HUDEP-2 (cell line): ENCODE measurements around the gene HYAL3.

Experiments used
- DNase-seq, 76 experiments: peaks; one replicate each; lab custom pipeline; 2025; ENCODE audit not compliant: unreplicated experiment in 76 of 76; lab: John Stamatoyannopoulos, UW

HYAL3 gene

DNA sequence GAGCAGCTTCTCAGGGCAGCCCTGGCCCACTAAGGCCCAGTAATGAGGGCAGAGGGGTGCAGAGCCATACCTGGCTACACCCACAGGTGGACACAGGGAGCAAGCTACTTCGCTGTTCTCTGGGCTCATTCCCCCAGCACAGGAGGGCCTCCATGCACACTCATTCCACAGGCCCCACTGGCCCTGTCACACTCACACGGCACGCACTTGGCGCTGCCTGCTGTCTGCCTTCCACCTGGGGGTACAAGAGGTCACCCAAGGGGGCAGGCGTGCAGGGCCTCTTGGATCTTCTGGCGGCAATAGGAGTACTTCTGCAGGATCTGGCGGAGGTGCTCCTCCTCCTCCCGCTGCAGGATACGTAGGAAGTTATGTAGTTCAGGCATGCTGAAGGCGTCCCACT is 31.1 kb upstream of the HYAL3 start:
- DNase-seq: no peak

DNA sequence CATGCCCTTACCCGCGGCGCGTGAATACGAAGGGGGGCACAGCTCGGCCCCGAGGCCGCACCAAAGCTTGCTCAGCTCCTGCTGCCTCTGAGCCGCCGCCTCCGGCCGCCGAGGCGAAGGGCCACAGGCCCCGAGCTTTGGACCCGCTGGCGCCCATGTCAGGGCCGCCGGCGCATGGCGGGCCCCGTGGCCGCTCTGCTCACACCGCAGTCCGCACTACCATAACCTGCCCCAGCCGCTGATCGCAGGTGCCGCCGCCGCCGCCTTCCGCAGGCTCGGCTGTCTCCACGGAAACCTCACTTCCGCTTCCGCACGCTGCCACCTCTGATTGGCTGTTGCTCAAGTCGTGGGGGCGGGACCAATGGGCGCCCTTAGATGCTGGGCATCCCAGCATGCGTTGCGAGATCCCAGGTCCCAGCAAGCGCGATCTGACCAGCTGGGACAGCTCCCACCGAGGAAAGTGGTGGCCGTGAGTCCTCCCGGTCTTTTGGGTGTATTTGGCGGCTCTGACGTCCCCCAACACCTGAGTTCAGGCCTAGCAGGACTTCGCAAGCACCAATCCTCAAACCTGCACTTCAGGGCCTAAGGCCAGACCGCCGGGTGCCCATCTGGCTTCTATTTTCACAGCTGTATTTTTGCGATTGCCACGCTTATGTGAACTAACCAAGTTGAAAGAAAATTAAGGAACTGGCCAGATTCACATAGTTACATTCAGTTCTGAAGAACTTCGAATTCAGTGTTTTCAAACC is 28.9 kb upstream of the HYAL3 start, which contains the start of gene TUSC2:
TSS of gene TUSC2 (minus strand) at position 281 of the 749 bp plus-strand sequence. CDS start at position 157, 124 bp downstream.
- peak in 74 of 76 experiments; percentile 49 to 95 (median 89) for DNase-seq

DNA sequence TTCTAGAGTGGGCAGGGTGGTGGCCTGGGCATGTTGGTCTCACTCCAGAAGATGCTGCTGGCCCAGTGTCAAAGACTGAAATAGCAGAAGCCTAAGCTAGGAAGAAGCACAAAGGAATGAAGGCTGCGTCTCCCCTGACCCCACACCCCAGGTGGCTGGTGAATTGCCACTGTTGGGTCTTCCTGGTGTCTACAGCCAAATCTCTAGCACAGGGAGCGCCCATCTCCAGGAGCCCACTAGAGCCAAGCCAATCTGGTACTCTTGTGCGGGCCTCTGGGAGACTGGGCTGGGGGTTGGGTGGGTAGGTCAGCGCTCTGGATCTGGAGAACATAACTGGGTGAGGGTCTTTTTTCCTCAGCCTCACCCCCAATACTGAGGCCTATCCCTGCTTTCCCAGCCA is 27.9 kb upstream of the HYAL3 start:
- no peak for DNase-seq

DNA sequence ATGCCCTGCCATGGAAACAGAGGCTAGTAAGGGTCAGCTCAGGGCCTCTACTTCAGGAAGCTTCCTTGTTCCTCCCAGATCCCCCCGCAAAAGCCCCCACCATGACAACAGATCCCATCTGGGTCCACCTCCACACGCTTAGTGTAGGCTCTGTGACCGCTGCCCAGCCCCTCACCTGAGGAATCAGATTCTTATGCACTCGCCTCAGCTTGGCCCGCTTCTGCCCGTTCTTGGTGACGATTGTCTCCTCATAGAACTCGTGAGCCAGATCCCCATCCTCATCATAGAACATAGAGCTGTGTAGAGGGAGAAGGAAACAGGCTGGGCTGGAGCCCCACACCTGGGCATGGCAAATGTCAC is 27.0 kb upstream of the HYAL3 start:
- DNase-seq: no peak

DNA sequence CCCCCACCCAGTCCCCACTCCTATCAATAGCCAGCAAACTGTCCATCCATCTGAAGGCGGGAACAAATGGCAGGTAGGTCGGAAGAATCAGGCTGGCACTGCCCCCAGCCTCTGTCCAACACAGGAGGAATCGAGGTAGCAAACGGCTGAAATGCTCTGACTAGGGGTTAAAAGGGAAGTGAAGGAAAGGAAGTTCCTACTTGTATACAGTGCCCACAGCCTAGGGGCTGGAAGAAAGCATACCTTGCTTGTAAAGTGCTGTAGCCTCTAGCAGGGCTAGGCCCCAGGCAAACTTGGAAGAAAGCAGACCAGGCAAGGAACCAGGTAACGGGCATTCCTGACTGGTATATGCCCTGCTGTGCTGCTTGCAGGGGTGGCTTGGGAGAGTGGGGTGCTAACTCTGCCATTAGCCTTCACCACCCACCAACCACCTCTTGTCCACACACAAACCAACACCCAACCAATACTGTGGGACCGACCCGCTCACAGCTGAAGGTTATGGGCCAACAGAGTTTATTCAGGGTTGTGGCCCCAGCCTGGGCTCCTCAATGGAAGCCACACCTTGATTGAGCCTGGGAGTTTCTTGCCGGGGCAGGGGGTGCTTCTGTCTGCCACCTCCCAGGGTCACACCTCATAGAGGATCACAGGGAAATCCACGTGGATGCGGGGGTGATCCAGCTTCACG is 26.4 kb upstream of the HYAL3 start:
- DNase-seq: no peak

DNA sequence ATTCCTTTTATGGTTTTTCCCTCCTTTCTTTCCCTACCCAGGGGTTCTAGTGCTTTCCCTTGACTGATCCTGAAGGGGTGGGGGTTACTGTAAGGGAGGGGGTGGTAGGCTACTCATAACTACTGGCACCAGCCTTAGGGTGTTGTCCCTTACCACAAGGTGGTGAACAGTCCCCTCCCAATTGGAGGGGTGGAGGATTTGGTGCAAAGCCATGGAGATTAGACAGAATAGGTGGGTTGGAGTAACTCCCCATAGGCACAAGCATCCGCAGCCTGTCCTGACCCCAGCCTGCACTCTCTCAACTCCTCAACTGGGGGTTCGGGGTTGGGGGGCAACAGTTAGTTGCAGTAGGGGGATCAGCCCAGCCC is 25.9 kb upstream of the HYAL3 start:
- DNase-seq: peak in 14 of 76 experiments; percentile 11 to 51 (median 22)

DNA sequence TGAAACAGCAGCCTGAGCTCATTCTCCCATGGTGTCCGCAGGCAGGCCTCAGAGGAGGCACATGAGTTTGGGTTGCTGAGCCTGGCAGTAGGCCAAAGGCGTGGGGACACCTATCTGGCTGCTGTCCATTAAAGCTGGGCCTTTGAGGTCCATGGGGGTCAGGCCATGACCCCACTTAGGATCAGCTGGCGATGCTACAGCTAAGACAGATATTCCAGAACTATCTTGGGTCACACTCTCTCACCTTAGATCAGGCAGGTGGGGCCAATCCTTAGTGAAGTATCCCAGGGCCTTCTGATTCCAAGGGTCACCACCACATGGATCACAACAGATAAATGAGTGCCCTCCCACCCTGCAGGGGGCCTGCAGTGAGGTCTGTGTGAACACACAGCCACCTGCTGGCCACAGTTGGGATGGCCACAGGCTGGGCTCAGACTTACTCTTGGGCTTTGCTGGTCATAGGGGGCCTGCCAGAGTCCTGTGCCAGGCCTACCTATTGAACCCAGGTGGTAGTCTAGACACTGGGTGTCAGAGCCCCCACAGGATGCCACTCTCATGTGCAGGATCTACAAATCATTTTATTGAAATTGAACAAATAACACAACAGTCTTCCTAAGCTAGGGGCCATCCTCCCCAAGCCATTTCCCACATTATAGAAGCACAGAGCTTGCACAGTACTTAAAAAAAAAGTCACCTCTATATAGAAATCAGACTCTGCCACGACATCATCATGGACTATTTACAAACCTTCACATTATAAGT is 25.3 kb upstream of the HYAL3 start:
- DNase-seq: peak in 56 of 76 experiments; percentile 2 to 79 (median 49)

DNA sequence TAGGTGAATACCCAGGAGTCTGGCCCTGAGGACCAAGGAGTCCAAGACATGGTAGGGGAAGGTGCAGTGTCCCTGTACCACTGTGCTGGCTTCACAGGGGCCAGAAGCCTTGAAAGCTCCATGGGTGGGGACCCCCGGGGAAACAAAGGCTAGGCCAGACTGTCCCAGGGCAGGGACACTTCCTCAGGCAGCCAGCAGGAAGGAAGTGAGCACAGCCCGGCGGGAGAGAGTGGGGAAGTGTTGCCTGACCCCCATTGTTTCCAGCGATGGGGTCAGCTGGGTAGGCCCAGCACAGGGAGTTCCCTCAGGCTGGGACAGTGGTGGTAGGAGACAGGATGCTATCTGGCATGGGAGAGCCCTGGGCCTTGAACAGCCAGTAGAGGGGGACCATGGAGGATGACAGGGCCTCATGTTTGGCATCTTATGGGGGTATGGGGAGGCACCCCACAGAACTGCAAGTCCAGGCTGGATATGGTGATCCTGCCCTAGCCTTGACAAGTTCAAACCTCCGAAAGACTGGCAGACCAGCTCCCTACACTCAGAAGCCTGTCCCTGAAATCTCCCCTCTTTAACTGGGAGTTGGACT is 24.5 kb upstream of the HYAL3 start:
- no peak for DNase-seq

DNA sequence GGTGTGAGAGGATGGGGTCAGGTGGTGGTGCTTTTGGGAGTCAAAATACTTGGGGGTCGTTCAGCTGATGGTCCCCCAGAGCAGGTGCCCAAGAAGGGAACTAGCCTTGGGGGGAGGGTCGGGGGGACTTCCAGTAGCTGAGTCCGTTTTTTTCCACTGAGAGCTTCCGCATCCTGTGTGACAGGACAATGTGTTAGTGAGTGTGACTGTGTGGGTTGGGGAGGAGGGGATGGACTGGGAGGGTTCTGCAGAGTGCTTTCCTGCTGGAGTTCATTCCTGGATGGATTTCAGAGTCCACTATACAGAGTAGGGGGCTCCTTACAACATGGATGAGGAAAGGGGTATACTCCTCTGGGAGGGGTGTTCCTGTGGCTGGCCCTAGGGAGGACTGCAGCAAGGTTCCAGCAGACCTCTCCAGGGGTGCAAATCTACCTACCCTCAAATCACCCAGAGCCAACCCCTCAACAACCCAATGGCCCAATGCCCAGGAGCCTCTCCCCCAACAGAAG is 23.9 kb upstream of the HYAL3 start:
- no peak for DNase-seq

DNA sequence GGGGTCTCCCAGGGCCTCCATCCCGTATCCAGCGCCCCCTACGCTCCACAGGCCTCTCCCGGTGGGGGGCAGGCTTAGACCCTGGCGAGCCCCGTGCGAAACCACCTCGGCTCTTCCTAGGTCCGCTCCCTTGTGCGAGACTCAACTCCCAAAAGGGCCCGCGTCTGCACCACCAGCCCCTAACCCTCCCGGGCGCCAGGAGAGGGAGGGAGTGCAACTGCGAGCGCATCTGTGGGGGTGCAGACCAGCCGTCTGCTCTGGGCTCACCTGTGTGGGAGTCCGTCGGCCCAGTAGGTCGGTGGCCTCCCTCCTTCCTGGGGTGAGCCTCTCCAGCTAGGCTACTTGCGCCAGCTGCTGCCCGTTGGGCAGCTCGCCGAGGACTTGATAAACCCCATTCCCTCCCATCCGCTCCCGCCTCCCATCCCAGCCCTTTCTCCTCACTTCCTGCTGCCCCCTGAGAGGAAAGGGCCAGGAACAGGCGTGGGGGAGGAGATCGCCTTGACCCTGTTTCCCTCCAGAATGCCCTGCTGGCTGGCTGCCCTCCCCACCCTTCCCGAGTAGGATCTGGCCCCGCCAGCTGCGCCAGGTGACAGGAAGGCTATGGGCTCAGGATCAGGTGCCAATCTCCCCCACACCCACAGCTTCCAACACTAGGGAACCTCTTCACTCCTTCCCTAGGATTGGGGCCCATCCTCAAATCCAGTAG is 23.3 kb upstream of the HYAL3 start, which contains the start of gene HYAL2:
TSS of gene HYAL2 (minus strand) at position 360 of the 706 bp plus-strand sequence. CDS start 2,256 bp downstream, outside the sequence.
- no peak for DNase-seq

DNA sequence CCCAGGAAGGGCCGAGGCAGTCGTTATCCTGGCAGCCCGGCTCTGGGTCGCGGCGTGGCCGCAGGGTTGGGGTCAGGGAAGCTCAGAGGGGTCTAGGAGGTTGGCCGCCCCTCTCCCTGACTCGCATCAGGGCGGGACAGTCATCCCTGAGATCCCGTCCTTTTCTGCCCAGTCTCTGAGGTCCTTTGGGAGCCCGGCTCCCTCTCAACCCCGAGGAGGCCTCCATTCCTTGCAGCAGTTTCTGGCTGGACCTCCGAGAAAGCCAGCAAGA is 22.8 kb upstream of the HYAL3 start:
- no peak for DNase-seq

DNA sequence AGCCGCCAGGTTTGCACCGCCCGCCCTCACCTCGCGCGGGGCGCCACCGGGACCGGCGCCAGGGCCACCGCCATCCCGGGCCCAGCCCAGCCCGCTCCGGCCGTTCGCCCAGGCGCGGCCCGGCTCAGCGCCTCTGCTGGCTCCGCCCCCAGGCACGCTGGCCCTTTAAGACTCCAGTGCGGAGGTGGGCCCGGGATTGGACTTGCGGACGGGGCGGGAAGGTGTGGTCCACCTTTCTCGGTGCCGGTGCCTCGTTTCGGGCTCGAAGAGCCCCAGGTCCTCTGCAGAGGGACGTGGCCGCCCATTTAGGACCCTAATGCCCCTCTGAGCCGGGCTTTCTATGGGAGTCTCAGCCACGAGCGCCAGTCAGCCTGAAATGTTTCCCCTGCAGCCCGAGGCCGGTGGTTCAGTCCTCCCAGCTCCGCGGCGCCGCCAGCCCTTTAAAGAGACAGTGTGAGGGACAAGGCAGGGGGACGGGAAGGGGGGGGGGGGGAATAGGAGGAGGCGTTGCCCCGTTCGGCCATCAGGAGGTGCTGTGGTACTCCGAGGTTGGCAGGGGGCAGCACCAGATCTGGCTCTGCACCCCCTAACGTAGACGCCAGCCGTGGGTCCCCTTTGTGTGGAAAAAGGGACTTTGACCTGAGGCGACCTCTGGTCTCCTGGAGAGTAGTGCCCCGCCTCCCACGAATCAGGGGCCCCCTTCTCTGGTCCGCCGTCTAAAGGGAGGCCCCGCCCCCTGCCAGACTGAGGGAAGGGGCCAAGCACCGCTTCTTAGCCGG is 22.3 kb upstream of the HYAL3 start:
- DNase-seq: peak in 73 of 76 experiments; percentile 18 to 99 (median 77)

DNA sequence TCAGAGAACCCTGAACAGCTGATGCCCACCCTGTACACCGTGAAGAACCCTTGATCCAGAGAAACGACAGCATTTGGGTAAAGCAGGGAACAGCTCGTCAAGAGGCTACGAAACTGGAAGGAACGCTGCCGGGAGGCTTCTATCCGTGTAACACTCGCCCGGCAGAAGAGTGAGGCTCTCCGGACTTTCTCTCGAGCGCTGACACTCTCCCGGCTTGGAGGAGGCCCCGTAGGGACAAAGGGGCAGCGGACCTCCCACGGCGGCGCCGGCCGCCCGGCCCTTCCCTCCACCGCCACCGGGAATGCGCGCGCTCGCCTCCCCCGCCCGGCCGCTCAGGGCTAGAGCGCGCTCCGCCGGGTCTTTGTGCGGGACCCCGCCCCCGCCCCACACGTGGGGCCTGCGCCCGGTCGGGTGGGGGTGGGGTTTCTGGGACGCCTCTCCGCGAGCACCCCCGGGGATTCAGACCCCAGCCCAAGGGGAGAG is 21.7 kb upstream of the HYAL3 start:
- DNase-seq: peak in 48 of 76 experiments; percentile 32 to 82 (median 64)

DNA sequence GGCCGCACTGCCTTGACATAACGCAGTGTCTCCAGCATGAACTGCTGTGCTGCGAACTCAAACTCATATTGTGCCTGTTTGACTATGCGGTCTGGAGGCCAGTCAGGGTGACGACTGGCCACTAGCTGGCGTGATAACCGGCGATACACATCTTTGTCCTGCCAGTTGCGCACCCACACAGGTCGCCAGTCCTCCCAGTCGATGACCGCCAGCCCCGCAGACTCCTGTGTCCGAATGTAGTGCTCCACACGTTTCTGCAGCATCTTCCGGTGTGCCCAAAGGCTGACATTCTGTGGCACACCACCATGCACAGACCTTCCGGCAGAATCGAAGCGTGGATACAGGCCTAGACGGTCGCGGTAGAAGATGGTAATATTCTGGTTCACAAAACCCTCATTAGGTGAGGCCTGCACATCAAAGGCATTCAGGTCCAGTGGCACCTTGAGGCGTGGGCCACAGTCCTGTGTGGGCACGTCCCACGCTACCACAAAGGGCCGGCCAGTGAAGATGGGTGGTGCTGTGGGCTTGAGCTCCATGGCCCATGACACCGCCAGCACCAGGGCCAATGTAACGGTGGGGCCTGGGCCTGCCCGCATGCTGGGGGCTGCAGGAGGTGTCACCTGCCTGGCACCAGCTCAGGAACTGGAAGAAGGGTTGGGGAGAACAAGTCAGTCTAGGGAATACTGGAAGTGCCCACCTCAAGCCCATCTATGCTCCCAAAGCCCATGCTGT is 20.9 kb upstream of the HYAL3 start:
- DNase-seq: no peak

DNA sequence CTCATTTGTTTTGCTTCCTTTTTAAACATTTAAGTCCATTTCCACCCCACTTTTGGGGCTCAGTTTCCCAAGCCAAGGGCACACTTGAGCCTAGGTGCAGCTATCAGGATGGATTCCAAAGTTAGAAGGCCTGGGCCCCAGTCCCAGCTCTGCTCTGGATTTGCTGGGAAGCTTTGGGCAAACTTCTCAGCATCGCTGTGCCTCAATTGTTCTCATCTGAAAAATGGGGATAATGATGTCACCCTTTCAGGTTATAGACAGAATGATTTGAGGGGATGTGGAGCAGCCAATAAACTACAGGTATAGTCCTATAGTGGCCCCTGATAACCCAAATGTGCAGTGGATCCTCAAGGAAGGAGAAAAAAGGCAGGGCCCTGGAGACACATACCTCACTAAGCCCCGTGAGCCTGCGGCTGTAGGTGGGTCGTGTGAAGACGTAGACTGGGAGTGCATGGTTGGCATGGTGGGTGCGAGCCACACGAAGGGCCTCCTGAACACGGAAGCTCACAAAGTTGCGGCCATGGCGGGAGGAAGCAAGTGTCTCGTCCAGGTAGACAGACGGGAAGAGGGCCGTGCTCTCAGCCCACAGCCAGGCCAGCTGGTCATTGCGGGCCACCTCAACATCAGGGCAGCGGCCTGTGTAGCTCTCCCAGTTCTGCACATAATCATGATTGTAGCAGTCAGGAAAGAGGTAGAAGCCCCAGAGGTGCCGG is 20.1 kb upstream of the HYAL3 start:
- DNase-seq: no peak

DNA sequence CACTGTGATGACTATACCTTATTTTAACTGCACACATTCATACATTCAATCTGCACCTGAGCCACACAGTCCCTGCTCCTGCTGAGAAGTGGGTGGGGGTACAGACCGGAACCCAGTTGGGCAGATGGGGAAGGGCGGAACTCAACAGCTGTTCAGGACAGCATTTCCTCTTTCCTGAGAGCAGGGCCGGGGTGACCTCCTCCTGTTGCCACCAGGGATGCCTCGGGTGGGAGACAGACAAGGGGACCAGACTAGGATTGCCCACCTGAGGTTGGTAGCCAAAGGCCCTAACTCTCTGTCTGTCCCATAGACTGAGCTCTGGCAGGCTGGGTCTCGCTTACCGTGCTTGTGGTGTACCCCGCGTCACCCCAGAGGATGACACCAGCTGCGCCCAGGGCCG is 19.4 kb upstream of the HYAL3 start:
- no peak for DNase-seq

DNA sequence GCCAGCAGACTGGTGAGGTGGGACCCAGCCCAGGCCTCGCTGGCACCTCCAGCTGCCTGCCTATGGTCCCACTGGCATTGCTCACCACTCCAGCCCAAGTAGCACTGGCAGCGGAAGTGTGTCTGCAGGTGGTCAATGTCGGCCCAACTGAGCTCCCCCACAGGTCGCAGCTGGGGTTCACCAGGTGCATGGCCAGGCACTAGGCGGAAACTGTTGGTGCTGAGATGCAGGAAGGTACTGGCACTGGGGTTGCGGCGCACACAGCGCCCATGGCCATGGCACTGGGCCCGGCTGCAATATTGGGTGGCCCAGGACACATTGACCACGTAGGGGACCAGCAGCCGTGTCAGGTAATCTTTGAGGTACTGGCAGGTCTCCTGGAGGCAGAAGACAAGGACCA is 19.0 kb upstream of the HYAL3 start:
- no peak for DNase-seq

DNA sequence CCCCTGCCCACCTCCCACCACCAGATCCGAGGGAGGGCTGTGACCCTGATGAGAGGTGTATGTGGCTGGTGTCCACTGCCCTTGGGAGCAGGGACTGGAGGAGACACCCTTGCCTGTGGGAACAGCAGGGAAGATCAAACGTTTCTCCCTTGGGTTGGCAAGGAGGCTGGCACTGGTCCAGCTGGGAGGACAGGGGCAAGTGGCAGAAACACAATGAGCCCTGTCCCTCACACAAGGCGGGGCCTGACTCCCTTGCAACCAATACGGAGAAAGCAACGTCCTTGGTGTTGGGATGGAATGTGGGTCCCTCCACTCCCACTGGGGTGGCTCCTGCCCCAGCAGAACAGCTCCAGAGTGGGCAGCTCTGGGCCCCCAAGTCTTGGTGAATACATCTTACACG is 18.1 kb upstream of the HYAL3 start:
- DNase-seq: no peak
